SU-DHL-6 (cell line): ENCODE results near the gene GLG1.

Source experiments
- H2AFZ ChIP-seq: fragments of 200-600 bp; sonication (generic); 2 replicates; pipeline ENCODE4 v1.6.1; 2014; ENCODE audit warnings: low read depth, mild to moderate bottlenecking, moderate library complexity, mixed read lengths, antibody characterized with exemption, low read length; ENCODE audit not compliant: severe bottlenecking
- H3F3A ChIP-seq: fragments of 200-600 bp; shearing (Covaris generic); 2 replicates; pipeline ENCODE4 v1.6.0; 2016; ENCODE audit warnings: antibody characterized with exemption, mild to moderate bottlenecking; ENCODE audit not compliant: insufficient read depth
- H3K27ac ChIP-seq: fragments of 200-600 bp; sonication (generic); 2 replicates; pipeline ENCODE4 v1.5.1; 2016; ENCODE audit warnings: low read depth, mild to moderate bottlenecking, low read length, moderate library complexity, mixed read lengths
- H3K27me3 ChIP-seq: fragments of 200-600 bp; sonication (generic), shearing (Covaris generic); 2 replicates; pipeline ENCODE4 v1.6.0; 2014; ENCODE audit warnings: mild to moderate bottlenecking, low read length
- H3K36me3 ChIP-seq: fragments of 200-600 bp; sonication (generic); 2 replicates; pipeline ENCODE4 v1.6.1; 2014; ENCODE audit warnings: mild to moderate bottlenecking, low read length, mixed read lengths
- H3K4me2 ChIP-seq: fragments of 300-600, 200-600 bp; shearing (Covaris generic), sonication (generic); 2 replicates; pipeline ENCODE4 v1.6.0; 2014; ENCODE audit warnings: low read length, low read depth, mild to moderate bottlenecking; ENCODE audit not compliant: poor library complexity, severe bottlenecking
- H3K4me3 ChIP-seq: fragments of 200-600 bp; sonication (generic); 2 replicates; pipeline ENCODE4 v1.5.1; 2014; ENCODE audit warnings: antibody characterized with exemption, low read length, mild to moderate bottlenecking, mixed read lengths; ENCODE audit not compliant: insufficient read depth, poor library complexity, severe bottlenecking
- H3K79me2 ChIP-seq: fragments of 200-600 bp; sonication (generic); 2 replicates; pipeline ENCODE4 v1.6.1; 2014; ENCODE audit warnings: mild to moderate bottlenecking, low read length, moderate library complexity; ENCODE audit not compliant: insufficient read depth
- H3K9ac ChIP-seq: fragments of 200-600 bp; sonication (generic); 2 replicates; pipeline ENCODE4 v1.7.0; 2014; ENCODE audit warnings: mild to moderate bottlenecking, low read length
- H3K9me2 ChIP-seq: fragments of 200-600 bp; sonication (generic); replicated peaks from 2 replicates; pipeline ENCODE4 v1.6.1; 2014; ENCODE audit warnings: low read length; ENCODE audit not compliant: insufficient read depth
- H3K9me3 ChIP-seq: fragments of 200-600 bp; sonication (generic); 2 replicates; pipeline ENCODE4 v1.6.1; 2014; ENCODE audit warnings: low read length, mixed read lengths; ENCODE audit not compliant: insufficient read depth
- H4K20me1 ChIP-seq: fragments of 200-600 bp; sonication (generic); 2 replicates; pipeline ENCODE4 v1.6.1; 2014; ENCODE audit warnings: low read depth, mild to moderate bottlenecking, antibody characterized with exemption, low read length, moderate library complexity, mixed read lengths
- CTCF ChIP-seq: fragments of 200-600 bp; sonication (generic); IDR thresholded peaks from one replicate; pipeline ENCODE4 v1.5.1; 2017; ENCODE audit warnings: antibody characterized with exemption, mild to moderate bottlenecking, low read length, moderate library complexity; ENCODE audit not compliant: insufficient read depth, poor library complexity, severe bottlenecking
- EZH2phosphoT487 ChIP-seq: fragments of 200-600 bp; sonication (generic), shearing (Covaris generic); conservative IDR thresholded peaks from 2 replicates; pipeline ENCODE4 v1.6.1; 2018; ENCODE audit warnings: mild to moderate bottlenecking, antibody characterized with exemption, low read length, moderate library complexity, mixed read lengths

GLG1 gene

GRCh38 chr16:74567901-74568300, 39.0 kb downstream of the GLG1 start:
- H4K20me1 ChIP-seq = peaks cover 4% of the 10 kb centered on the region; the same call in 1 of the 2 replicates
- no peaks in the 10 kb centered on the region for H3K9me3 ChIP-seq
- H3K9me2 ChIP-seq = no peaks in the 10 kb centered on the region
- no peak overlapping the region for H3K27ac ChIP-seq
- H3F3A ChIP-seq = no peaks in the 10 kb centered on the region; the same call in 1 of the 2 replicates
- no peak overlapping the region for H3K4me2 ChIP-seq
- no peak overlapping the region for H3K9ac ChIP-seq
- H3K27me3 ChIP-seq = no peaks in the 10 kb centered on the region
- H3K4me3 ChIP-seq = no peak overlapping the region
- TF ChIP-seq EZH2phosphoT487 (no peak), CTCF (no peak)
- H3K79me2 ChIP-seq = peaks cover 42% of the 10 kb centered on the region
- H2AFZ ChIP-seq = no peak overlapping the region
- H3K36me3 ChIP-seq = no peaks in the 10 kb centered on the region

GRCh38 chr16:74565378-74565777, 41.5 kb downstream of the GLG1 start:
- no peak overlapping the region for H3K27ac ChIP-seq
- H3K27me3 ChIP-seq = no peaks in the 10 kb centered on the region
- peaks cover 4% of the 10 kb centered on the region; the same call in 1 of the 2 replicates for H4K20me1 ChIP-seq
- H2AFZ ChIP-seq = no peak overlapping the region
- H3K9ac ChIP-seq = no peak overlapping the region
- H3K36me3 ChIP-seq = no peaks in the 10 kb centered on the region
- peaks cover 28% of the 10 kb centered on the region for H3K79me2 ChIP-seq
- TF ChIP-seq EZH2phosphoT487 = no peak
- TF ChIP-seq CTCF = no peak
- no peaks in the 10 kb centered on the region for H3K9me2 ChIP-seq
- no peaks in the 10 kb centered on the region for H3K9me3 ChIP-seq
- H3F3A ChIP-seq = no peaks in the 10 kb centered on the region; the same call in 1 of the 2 replicates
- no peak overlapping the region for H3K4me2 ChIP-seq
- no peak overlapping the region for H3K4me3 ChIP-seq

GRCh38 chr16:74564451-74564984, 42.4 kb downstream of the GLG1 start:
- Histone ChIP-seq H3K9me3 (no peaks in the 10 kb centered on the region), H3K9ac (no peak overlapping the region), H2AFZ (no peak overlapping the region), H3K27ac (no peak overlapping the region), H3F3A (no peaks in the 10 kb centered on the region), H3K4me2 (no peak overlapping the region), H3K4me3 (no peak overlapping the region), H4K20me1 (peaks cover 4% of the 10 kb centered on the region; the same call in 1 of the 2 replicates), H3K27me3 (no peaks in the 10 kb centered on the region), H3K79me2 (peaks cover 24% of the 10 kb centered on the region), H3K9me2 (no peaks in the 10 kb centered on the region), H3K36me3 (no peaks in the 10 kb centered on the region)
- TF ChIP-seq EZH2phosphoT487 (no peak), CTCF (no peak)
